ENCODE measurements around the gene PLA2G5.

PLA2G5 gene

GRCh38 chr1:20086800-20087199 lies 16.8 kb downstream of the PLA2G5 start:
- H3K4me3 ChIP-seq: no peak overlapping the region
- no peak overlapping the region for H3K27ac ChIP-seq

- no peak overlapping the region for H3K27ac ChIP-seq
Observed at GRCh38 chr1:20087668-20088067, 17.7 kb downstream of the PLA2G5 start.

DNA sequence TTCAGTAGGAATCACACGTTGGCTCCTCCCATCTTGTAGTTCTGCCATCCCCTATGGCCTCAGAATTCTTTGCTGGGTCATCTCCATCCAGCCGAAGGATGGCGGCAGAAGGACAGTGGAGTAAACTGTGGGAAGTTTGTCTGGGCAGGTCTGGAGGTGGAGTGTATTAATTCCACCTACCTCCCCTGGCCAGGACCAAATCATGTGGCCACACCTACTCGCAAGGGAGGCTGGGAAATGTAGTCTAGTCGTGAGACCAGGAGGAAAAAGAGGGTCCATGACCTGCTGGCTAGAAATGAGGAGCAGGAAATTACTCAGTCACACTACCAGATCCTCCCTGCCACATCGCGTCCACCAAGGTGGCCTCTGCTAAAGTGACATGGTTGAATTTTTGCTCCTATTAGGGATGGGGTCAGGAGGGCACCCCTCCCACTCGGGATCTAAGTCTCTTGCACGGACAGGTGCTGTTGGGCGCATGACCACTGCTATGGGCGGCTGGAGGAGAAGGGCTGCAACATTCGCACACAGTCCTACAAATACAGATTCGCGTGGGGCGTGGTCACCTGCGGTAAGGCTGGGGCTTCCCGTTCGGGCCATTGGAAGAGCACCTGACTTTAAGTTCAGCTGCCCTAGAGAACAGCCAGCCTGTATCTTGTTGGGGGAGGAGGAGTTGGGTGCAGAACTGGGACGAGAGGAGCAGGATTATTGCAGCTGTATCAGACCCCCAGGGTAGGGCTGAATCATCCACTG lies 19.5 kb downstream of the PLA2G5 start:
- no peak overlapping the region for H3K4me3 ChIP-seq
- no peak overlapping the region for H3K27ac ChIP-seq

More at GRCh38 chr1:20087668-20088067, 17.7 kb downstream of the PLA2G5 start:
- no peak overlapping the region for H3K4me3 ChIP-seq

GRCh38 chr1:20090119-20090518 lies 20.1 kb downstream of the PLA2G5 start:
- Histone ChIP-seq H3K4me3 (no peak overlapping the region), H3K27ac (no peak overlapping the region)

GRCh38 chr1:20090641-20091040 lies 20.6 kb downstream of the PLA2G5 start:
- Histone ChIP-seq H3K4me3 (no peak overlapping the region), H3K27ac (peak overlapping the region in 3 of 21 experiments; percentile 16 to 41 (median 25))

GRCh38 chr1:20093303-20093702 lies 23.3 kb downstream of the PLA2G5 start:
- peak overlapping the region in 7 of 21 experiments; percentile 26 to 71 (median 54) for H3K27ac ChIP-seq
- no peak overlapping the region for H3K4me3 ChIP-seq

DNA sequence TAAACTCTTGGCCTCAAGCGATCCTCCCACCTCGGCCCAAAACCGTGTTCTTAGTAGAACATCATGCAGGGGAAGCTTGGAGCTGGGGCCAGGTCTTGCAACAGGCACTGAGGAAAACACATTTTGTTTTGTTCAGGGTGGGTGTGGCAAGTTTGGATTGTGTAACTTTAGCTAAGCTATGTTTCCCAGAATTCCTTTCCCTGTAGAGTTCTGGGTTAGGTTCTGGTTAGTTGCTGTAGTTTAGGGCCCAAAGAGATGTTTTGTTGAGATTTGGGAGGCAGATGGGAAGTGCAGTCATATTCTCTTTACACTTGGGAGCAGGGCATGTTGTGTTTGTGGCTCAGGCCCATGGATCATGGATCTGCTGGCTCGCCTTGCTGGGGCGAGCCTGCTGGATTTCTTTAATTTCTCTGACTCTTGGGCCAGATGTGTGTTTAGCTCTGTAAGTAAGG lies 24.0 kb downstream of the PLA2G5 start:
- H3K27ac ChIP-seq: peak overlapping the region in 9 of 21 experiments; percentile 7 to 71 (median 37)
- no peak overlapping the region for H3K4me3 ChIP-seq

GRCh38 chr1:20095564-20096434 lies 25.8 kb downstream of the PLA2G5 start:
- H3K27ac ChIP-seq: peak overlapping the region in 3 of 21 experiments; percentile 57 to 71 (median 65)
- H3K4me3 ChIP-seq: no peak overlapping the region

GRCh38 chr1:20096840-20097447 lies 26.9 kb downstream of the PLA2G5 start:
- Histone ChIP-seq H3K27ac (no peak overlapping the region), H3K4me3 (no peak overlapping the region)

- no peak overlapping the region for H3K4me3 ChIP-seq
- H3K27ac ChIP-seq: peak overlapping the region in 2 of 21 experiments; percentile 6 to 31
Observed at GRCh38 chr1:20099533-20099932, 29.5 kb downstream of the PLA2G5 start.

- H3K4me3 ChIP-seq: no peak overlapping the region
- peak overlapping the region in 1 of 21 experiments; percentile 6 for H3K27ac ChIP-seq
Observed at GRCh38 chr1:20100632-20101355, 30.8 kb downstream of the PLA2G5 start.

DNA sequence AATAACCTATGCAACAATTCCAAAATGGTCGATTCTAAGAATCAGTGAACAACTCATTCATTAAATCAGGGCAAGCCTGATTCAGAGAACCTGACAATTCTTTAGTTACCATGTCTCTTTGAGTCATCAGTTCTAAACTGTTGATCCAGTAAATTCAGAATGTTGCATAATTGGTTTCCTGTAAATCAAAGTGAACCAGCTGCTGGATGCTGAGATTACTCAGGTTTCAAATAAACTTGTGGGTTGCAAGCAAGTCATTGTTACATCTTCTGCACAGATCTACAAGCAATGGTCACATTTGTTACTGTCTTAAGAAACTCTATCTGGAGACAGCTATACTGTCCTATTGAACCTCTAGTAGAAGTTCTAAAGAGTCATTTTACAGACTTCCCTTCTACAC lies 32.9 kb downstream of the PLA2G5 start:
- Histone ChIP-seq H3K27ac (peak overlapping the region in 9 of 21 experiments; percentile 3 to 71 (median 22)), H3K4me3 (no peak overlapping the region)

GRCh38 chr1:20105856-20106255 lies 35.9 kb downstream of the PLA2G5 start:
- H3K27ac ChIP-seq: peak overlapping the region in 2 of 21 experiments; percentile 18 to 30
- H3K4me3 ChIP-seq: no peak overlapping the region

DNA sequence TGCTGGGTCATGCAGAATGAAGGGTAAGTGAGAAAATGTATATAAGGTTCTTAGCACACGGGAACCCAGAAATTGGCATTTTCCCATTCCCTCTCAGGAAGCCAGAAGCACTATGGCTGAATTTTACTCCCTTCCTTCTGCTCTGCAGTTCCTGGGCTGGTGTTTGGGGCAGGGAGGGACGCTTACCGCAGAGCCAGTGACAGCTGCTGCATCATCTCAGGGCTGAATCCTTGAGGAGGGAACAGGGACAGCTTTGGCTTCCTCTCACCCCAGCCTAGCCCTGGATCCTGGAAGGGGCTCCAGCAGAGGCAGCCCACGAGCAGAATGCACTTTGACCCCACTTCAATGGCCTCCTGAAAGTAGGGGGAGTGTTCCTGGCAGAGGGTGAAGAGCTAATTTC lies 37.4 kb downstream of the PLA2G5 start:
- Histone ChIP-seq H3K4me3 (no peak overlapping the region), H3K27ac (no peak overlapping the region)

DNA sequence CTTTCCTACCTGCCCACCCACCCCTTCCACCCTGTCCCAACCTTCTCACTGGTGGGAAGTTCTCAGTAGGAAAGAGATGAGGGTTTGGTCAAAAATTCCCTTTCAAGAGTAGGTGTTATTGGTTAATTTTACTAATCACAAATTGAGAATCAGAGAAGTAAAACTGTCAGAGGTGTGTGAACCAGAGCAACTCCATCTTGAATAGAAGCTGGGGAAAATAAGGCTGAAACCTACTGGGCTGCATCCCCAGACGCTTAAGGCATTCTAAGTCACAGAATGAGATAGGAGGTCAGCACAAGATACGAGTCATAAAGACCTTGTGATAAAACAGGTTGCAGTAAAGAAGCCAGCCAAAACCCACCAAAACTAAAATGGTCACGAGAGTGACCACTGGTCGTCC lies 37.8 kb downstream of the PLA2G5 start:
- H3K4me3 ChIP-seq: no peak overlapping the region

GRCh38 chr1:20108366-20109123 lies 38.6 kb downstream of the PLA2G5 start:
- Histone ChIP-seq H3K27ac (peak overlapping the region in 6 of 21 experiments; percentile 6 to 44 (median 12)), H3K4me3 (no peak overlapping the region)

More for the DNA sequence above, 37.8 kb downstream of the PLA2G5 start:
- no peak overlapping the region for H3K27ac ChIP-seq

DNA sequence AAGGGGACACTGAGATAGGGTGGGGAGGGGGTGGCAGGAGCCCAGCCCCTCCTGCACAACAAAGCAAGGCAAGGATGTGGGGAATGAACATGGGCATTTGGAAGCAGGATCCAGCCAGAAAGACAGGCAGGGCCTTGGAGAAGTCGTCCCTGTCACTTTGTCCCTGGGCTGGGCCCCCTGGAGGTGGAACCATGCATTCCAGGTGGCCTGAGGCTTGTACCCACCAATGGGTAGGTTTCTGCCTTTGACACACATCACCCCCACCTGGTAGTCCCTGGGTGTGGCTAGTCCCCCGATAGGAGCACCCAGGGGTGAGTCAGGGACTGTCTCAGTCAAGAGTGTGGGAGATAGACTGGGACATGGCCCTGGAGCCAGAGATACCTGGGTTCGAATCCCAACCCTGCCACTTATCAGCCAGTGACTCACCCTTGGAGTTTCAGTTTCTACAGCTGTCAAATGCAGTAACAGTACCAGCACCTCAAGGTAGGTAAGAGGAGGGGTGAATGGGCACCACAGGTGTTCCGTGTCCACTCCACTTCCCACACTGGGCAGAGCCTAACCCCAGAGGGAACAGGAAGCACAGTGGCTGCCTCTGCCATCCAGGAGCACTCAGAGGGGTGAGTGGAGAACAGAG lies 39.3 kb downstream of the PLA2G5 start:
- no peak overlapping the region for H3K4me3 ChIP-seq
- H3K27ac ChIP-seq: peak overlapping the region in 5 of 21 experiments; percentile 6 to 44 (median 13)

DNA sequence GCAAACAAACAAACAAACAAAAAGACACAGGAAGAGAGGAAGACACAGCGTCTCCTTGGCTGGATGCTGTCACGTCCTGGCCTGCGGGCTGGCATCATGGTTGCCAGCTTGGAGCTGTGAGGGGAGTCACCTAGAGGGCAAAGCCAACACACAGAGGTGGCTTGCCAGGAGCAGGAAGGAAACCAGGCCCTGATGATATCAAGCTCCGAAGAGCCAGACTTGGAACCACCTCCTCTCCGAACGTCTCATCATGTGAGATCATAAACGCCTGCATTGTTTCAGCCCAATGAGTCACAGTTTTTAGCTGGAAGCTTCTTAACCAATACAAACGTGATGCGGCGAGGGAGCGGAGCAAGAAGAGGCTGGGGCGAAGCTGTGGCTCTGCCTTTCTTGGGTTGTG lies 40.7 kb downstream of the PLA2G5 start:
- peak overlapping the region in 12 of 21 experiments; percentile 35 to 66 (median 58) for H3K27ac ChIP-seq
- H3K4me3 ChIP-seq: no peak overlapping the region

All from skin epidermis (tissue), 12 donors.